LNCaP clone FGC (cell line): ENCODE results near the gene AATF.
A peak's percentile ranks its signal among the peaks of the same experiment; 100 is the strongest.

Experiments used
- DNase-seq: peaks from one replicate; pipeline ENCODE4 v3.0.0-alpha.2; 2011; ENCODE audit warnings: low read depth
- H3K4me3 ChIP-seq: 2 replicates; pipeline ENCODE4 v1.5.1; 2011; ENCODE audit warnings: mild to moderate bottlenecking, low read depth, low read length, control low read depth
- TF ChIP-seq, protein P1 (sequence below): IDR thresholded peaks from 2 replicates; pipeline ENCODE4 v1.5.1; 2012; ENCODE audit warnings: mild to moderate bottlenecking; ENCODE audit not compliant: control insufficient read depth, insufficient read depth; ENCODE audit errors: extremely low read depth

Gene AATF

DNA sequence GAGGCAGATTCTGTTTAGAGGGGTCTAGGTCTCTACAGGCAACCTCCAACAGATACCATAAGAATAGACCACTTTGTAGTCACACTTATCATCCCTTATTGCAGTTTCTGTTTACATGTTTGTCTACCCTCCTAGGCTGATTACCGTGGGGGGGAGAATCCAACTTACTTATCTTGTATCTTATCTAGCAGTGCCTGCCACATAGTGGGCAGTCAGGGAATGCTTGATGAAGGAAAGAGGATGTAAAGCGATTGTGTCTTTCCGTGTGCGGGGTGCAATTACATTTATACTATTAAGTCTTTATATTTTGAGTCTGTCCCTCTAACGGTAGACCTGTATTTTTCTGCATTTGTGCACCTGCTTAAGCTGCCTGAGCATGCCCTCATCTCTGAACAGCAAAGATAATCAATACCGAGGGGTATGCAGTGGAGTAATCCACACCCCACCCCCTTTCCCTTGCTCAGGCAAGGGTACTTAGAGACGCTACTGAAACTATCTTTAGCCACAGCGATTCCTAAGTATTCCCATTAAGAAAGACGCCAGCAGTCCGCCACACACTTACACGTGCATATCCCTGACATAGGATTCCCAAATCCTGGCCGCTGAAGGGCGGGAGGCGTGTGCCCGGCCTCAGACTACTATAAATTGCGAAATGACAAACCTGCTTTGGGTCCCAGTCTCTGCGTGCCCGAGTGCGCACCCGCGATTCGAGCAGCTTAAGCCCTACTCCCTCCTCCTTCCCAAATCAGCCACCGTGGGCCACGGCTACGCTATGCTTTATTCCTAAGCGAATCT is 635 bp upstream of the AATF start:
- no peak for DNase-seq
- TF ChIP-seq, protein P1, sequence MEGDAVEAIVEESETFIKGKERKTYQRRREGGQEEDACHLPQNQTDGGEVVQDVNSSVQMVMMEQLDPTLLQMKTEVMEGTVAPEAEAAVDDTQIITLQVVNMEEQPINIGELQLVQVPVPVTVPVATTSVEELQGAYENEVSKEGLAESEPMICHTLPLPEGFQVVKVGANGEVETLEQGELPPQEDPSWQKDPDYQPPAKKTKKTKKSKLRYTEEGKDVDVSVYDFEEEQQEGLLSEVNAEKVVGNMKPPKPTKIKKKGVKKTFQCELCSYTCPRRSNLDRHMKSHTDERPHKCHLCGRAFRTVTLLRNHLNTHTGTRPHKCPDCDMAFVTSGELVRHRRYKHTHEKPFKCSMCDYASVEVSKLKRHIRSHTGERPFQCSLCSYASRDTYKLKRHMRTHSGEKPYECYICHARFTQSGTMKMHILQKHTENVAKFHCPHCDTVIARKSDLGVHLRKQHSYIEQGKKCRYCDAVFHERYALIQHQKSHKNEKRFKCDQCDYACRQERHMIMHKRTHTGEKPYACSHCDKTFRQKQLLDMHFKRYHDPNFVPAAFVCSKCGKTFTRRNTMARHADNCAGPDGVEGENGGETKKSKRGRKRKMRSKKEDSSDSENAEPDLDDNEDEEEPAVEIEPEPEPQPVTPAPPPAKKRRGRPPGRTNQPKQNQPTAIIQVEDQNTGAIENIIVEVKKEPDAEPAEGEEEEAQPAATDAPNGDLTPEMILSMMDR, result no peak

DNA sequence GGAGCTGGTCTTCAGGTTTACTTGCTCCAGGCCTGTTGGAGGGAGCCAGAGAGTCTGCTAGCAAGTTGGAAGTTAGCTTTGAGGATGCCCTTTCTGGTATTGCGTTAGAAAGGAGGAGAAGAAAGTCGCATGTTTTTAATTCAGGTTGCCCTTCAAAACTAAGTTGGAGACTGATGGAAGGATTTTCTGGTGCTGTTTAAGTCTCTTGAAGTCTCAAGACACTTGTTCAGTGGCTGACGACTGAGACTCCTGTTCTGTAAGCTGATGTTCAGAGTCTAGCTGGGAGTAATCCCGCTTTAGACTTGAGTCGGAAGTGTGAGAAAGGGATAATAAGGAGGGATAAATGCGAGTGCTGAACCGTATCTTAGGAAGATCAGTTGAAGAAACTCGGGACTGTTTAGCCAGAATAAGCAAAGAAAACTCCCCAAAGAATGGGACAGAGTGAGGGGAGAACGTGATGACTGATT is 740 bp downstream of the AATF start:
- H3K4me3 ChIP-seq, result peak overlapping the region; percentile 92
- TF ChIP-seq, protein P1, result no peak
- no peak for DNase-seq

More for the DNA sequence above, 635 bp upstream of the AATF start:
- H3K4me3 ChIP-seq, result peak overlapping the region; percentile 92

DNA sequence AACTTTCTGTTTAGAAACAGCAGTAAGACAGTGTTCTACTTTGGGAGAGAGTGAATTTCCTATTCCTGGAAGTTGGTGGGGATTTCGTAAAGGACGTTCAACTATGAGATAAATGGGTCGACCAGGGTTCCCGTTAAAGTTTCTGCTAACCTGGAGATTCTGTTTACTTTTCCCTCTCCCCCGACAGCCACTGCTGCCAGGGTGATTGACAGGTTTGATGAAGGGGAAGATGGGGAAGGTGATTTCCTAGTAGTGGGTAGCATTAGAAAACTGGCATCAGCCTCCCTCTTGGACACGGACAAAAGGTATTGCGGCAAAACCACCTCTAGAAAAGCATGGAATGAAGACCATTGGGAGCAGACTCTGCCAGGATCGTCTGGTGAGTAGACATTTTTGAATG is 1.3 kb downstream of the AATF start:
- H3K4me3 ChIP-seq, result peak overlapping the region; percentile 92
- TF ChIP-seq, protein P1, result no peak
- DNase-seq, result no peak

DNA sequence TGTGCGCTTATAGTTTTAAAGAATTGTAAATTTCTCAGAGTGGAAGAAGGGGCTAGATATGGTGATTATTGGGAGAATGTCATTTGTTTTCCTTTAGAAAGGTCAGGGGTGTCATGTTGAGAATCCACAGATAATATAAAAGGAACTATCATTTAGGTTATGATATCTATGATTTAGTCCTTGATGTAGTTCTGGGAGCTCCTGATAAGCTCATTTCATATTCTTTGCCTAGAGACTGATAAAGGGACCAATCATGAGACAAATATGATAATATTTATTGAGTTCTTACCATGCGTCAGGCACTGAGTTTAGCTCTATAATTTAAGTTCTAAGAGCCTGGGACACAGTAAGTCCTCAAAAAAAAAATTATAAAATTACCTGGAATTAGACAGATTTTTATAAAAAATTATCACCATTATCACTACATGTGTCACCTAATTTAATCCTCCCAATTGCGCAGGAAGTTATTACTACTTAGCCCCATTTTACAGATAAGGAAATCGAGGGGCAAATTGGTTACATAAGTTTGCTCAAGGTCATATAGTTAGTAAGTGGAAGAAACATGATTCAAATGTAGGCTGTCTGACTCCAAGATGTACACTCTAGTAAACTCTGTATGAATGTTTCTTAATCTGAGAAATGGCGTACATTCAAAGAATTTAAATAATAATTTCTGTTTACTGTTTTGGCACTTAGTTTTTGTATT is 2.5 kb downstream of the AATF start:
- no peak overlapping the region for H3K4me3 ChIP-seq
- TF ChIP-seq, protein P1, result no peak
- no peak for DNase-seq

DNA sequence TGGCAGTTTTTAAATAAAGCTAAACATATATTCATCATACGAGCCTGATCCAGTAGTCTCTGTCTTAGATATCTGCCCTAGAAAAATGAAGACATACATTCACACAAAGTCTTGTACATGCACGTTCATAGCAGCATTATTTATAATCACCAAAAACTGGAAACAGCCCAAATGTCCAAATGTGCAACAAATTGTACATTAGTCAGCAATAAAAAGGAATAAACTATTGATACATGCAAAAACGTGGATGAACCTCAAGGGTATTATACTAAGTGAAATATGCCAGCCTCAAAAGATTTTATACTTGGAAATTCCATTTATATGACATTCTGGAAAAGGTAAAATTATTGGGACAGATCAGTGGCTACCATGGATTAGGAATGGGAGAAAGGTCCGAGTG is 22.8 kb downstream of the AATF start:
- TF ChIP-seq, protein P1, result no peak
- DNase-seq, result no peak
- H3K4me3 ChIP-seq, result no peak overlapping the region

DNA sequence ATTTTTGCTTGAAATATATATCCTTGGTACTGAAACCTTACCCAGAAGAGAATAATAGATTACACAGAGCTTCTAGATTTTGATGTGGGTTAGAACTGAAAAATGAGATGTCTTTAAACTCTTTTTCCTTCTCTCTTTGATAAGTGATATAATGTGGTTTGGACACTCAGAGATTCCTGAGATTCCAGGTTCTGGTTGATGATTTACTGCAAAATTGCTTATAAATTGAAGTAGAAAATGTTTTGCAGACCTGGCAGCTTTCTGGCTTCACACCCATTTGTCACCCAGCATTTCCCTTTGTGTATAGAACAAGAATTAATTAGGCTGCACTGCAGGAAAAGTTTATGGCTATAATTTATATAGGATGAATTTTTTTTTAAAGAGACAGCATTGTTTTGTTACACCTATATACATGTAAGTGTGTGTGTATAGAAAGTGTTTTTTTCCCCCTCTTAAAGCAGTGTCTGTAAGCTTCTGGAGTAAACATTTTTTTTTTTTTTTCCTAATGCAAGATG is 23.5 kb downstream of the AATF start:
- H3K4me3 ChIP-seq, result no peak overlapping the region
- DNase-seq, result no peak
- TF ChIP-seq, protein P1, result no peak
